PC-3 (cell line): Measurements from ENCODE around the gene ROBO2.

Experiments
- CTCF ChIP-seq: fragments of 300-600 bp; sonication (generic); conservative IDR thresholded peaks from 2 replicates; pipeline ENCODE4 v1.5.1; 2017; ENCODE audit warnings: antibody characterized with exemption, low read depth, mild to moderate bottlenecking, low read length
- EZH2 ChIP-seq: fragments of 300-600 bp; sonication (generic); IDR thresholded peaks from one replicate; pipeline ENCODE4 v1.6.1; 2017; ENCODE audit warnings: antibody characterized with exemption, mild to moderate bottlenecking, low read length; ENCODE audit not compliant: unreplicated experiment

GRCh38 chr3:77149382-77149781, 109.5 kb downstream of the ROBO2 start:
- TF ChIP-seq CTCF (no peak), EZH2 (no peak)
